Bronchial epithelial cell (primary cell): ENCODE data around the gene CSNK1D. TPM values are rescaled to one million over a fixed set of nuclear protein-coding genes. Genes with fewer than 3 reads are reported as not detected.

Experiments
- DNase-seq: peaks from one replicate; pipeline ENCODE4 v3.0.0-alpha.2; 2010; ENCODE audit warnings: low read depth
- FAIRE-seq: peaks from 2 replicates; lab custom pipeline; 2011; peaks lifted over from hg19 to GRCh38; lab: Jason Lieb, UNC
- H3K27me3 ChIP-seq: 2 replicates; pipeline ENCODE4 v1.5.1; 2011; ENCODE audit warnings: low read length; ENCODE audit not compliant: control insufficient read depth, insufficient read depth
- H3K36me3 ChIP-seq: 2 replicates; pipeline ENCODE4 v1.5.1; 2011; ENCODE audit warnings: low read length; ENCODE audit not compliant: control insufficient read depth, insufficient read depth
- H3K4me3 ChIP-seq: 2 replicates; pipeline ENCODE4 v1.5.1; 2011; ENCODE audit warnings: mild to moderate bottlenecking, low read depth, low read length, control low read depth
- CTCF ChIP-seq: IDR thresholded peaks from 2 replicates; pipeline ENCODE4 v1.5.1; 2011; ENCODE audit warnings: mild to moderate bottlenecking, moderate library complexity, low read length, control low read depth, inconsistent platforms; ENCODE audit not compliant: insufficient read depth, severe bottlenecking
- total RNA-seq: library from RNA; depleted of rRNA; stranded (reverse); fragments of >200 nt; gene quantifications from 2 replicates; pipeline ENCODE4 v1.2.1, GENCODE V29; 2014

CSNK1D gene
- total RNA-seq, 1 donor from 2014 or later = 72.4 TPM

- no peak overlapping the region for H3K4me3 ChIP-seq
- no peak for DNase-seq
- TF ChIP-seq CTCF = no peak
- FAIRE-seq = no peak
- H3K27me3 ChIP-seq = no peaks in the 10 kb centered on the region
- no peaks in the 10 kb centered on the region for H3K36me3 ChIP-seq
Observed at GRCh38 chr17:82300228-82300627, 26.7 kb upstream of the CSNK1D start.

GRCh38 chr17:82299452-82299851 lies 26.0 kb upstream of the CSNK1D start:
- DNase-seq = no peak

GRCh38 chr17:82298538-82299421 lies 25.3 kb upstream of the CSNK1D start:
- DNase-seq = no peak
- TF ChIP-seq CTCF = no peak
- no peaks in the 10 kb centered on the region for H3K27me3 ChIP-seq
- no peak for FAIRE-seq
- no peaks in the 10 kb centered on the region for H3K36me3 ChIP-seq
- peak overlapping the region; percentile 37 for H3K4me3 ChIP-seq

More at GRCh38 chr17:82299452-82299851, 26.0 kb upstream of the CSNK1D start:
- TF ChIP-seq CTCF = no peak
- no peaks in the 10 kb centered on the region for H3K27me3 ChIP-seq
- H3K4me3 ChIP-seq = no peak overlapping the region
- H3K36me3 ChIP-seq = no peaks in the 10 kb centered on the region
- no peak for FAIRE-seq

GRCh38 chr17:82297714-82298537 lies 24.4 kb upstream of the CSNK1D start:
- no peak for TF ChIP-seq CTCF
- Histone ChIP-seq H3K36me3 (no peaks in the 10 kb centered on the region), H3K27me3 (no peaks in the 10 kb centered on the region), H3K4me3 (peak overlapping the region; percentile 37)
- DNase-seq (peak; percentile 96), FAIRE-seq (no peak)

- no peaks in the 10 kb centered on the region for H3K36me3 ChIP-seq
- FAIRE-seq = no peak
- peak; percentile 79 for DNase-seq
- no peak for TF ChIP-seq CTCF
- H3K4me3 ChIP-seq = peak overlapping the region; percentile 17
- H3K27me3 ChIP-seq = no peaks in the 10 kb centered on the region
Observed at GRCh38 chr17:82297280-82297713, 23.8 kb upstream of the CSNK1D start.
